C4-2B (cell line): ENCODE data around the gene ADGRV1.

Experiments
- CTCF ChIP-seq: fragments of 450-650 bp; conservative IDR thresholded peaks from 2 replicates; pipeline ENCODE4 v1.5.1; 2017; ENCODE audit warnings: mild to moderate bottlenecking
- ZFX ChIP-seq: fragments of 450-650 bp; IDR thresholded peaks from 2 replicates; pipeline ENCODE4 v1.6.1; 2017

DNA sequence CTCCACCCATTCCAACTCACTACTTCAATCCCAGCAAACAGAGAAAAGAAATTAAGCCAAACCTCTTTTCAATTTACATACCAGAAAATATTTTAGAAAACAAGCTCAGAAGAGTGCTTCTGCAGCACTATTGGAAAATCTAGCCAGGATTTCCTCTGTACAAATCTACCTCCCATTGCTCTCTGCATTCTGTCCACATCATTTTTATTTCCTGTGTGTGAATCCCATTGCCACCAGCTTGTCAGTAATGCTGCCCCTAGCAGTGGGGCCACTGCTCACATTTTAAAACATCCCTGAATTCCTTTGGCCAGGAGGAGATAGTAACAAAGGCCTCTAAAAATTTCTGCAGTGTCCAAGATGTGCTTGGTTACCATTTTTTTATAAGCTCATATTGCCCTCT is 592.0 kb downstream of the ADGRV1 start:
- no peak for TF ChIP-seq CTCF
- TF ChIP-seq ZFX: no peak
